CD4-positive, alpha-beta T cell (primary cell): ENCODE data around the gene PPM1A. TPM values are rescaled to one million over a fixed set of nuclear protein-coding genes. Genes with fewer than 3 reads are reported as not detected.

Experiments
- ATAC-seq: fragments of 200-7000 bp; cut with Tn5 transposase; one replicate; pipeline ENCODE4 v1.10.0; 2022; ENCODE audit warnings: mild to moderate bottlenecking; ENCODE audit not compliant: poor library complexity
- CTCF ChIA-PET: fragments of 350-600 bp; sonication (Branson Sonifier 250); formaldehyde crosslinking; loops from one replicate; lab custom pipeline; 2021; ENCODE audit warnings: antibody characterized with exemption, inconsistent platforms; lab: Charles Lee
- POLR2A ChIA-PET: fragments of 350-600 bp; sonication (Branson Sonifier 250); formaldehyde crosslinking; loops from one replicate; lab custom pipeline; 2021; ENCODE audit warnings: antibody characterized with exemption, inconsistent platforms; lab: Charles Lee
- DNase-seq, 14 experiments: peaks; one replicate each; pipeline ENCODE4 v3.0.0-alpha.2; 2013 to 2020; ENCODE audit warnings: mixed read lengths in 2 of 14
- H3K27ac ChIP-seq, 2 donors: one replicate each; pipeline versions ENCODE4 v1.5.1 to v1.7.0; 2013; ENCODE audit warnings: low read length in 2 of 2, low read depth in 1 of 2, mild to moderate bottlenecking in 1 of 2
- H3K27me3 ChIP-seq, 2 experiments: 1 replicate in 1 of 2; 2 replicates in 1 of 2; pipeline versions ENCODE4 v1.6.1 to v1.7.0; 2013; ENCODE audit warnings: low read length in 2 of 2, control low read depth in 1 of 2, mild to moderate bottlenecking in 1 of 2, moderate library complexity in 1 of 2; ENCODE audit not compliant: insufficient read depth in 2 of 2, control insufficient read depth in 1 of 2
- H3K36me3 ChIP-seq: one replicate; pipeline ENCODE4 v1.6.1; 2013; ENCODE audit warnings: low read length, control low read depth; ENCODE audit not compliant: insufficient read depth
- H3K4me1 ChIP-seq: one replicate; pipeline ENCODE4 v1.6.1; 2013; ENCODE audit warnings: low read length, control low read depth; ENCODE audit not compliant: insufficient read depth
- H3K4me3 ChIP-seq: one replicate; pipeline ENCODE4 v1.5.1; 2013; ENCODE audit warnings: mild to moderate bottlenecking, low read length, moderate library complexity
- H3K9me3 ChIP-seq, 2 experiments: 1 replicate in 1 of 2; 2 replicates in 1 of 2; pipeline versions ENCODE4 v1.6.1 to v1.7.0; 2013; ENCODE audit warnings: low read length in 2 of 2, mild to moderate bottlenecking in 2 of 2, control low read depth in 1 of 2, moderate library complexity in 1 of 2; ENCODE audit not compliant: control insufficient read depth in 1 of 2, insufficient read depth in 1 of 2
- H3K27ac Mint-ChIP-seq: one replicate; pipeline ENCODE4 v1.8.0; 2020; ENCODE audit warnings: mixed read lengths
- H3K27me3 Mint-ChIP-seq: one replicate; pipeline ENCODE4 v1.8.0; 2021; ENCODE audit warnings: mixed read lengths
- H3K36me3 Mint-ChIP-seq: one replicate; pipeline ENCODE4 v1.8.0; 2021; ENCODE audit warnings: low read depth, mixed read lengths
- H3K4me1 Mint-ChIP-seq: one replicate; pipeline ENCODE4 v1.8.0; 2021; ENCODE audit warnings: low read depth, mixed read lengths
- H3K4me3 Mint-ChIP-seq: one replicate; pipeline ENCODE4 v1.8.0; 2020; ENCODE audit warnings: mild to moderate bottlenecking, mixed read lengths
- H3K9me3 Mint-ChIP-seq: one replicate; pipeline ENCODE4 v1.8.0; 2020; ENCODE audit warnings: mixed read lengths
- intact Hi-C, 2 experiments: fragments of 100-400 bp; cut with DNase I in 1 of 2; cut with micrococcal nuclease in 1 of 2; formaldehyde crosslinking; loops; one replicate each; pipeline versions ENCODE4 v1.15.1 to v1.9.0; 2023 to 2025; cut with DNase I, micrococcal nuclease
- polyA plus RNA-seq, 2 donors: library from polyadenylated mRNA; unstranded; fragments of 120-200 nt; gene quantifications; one replicate each; pipeline ENCODE4 v1.2.1, GENCODE V29; 2013
- total RNA-seq, 174 experiments: library from RNA in 2 of 174; stranded (reverse) in 2 of 174; gene quantifications; one replicate each; pipeline ENCODE4 v1.2.3 and lab custom pipeline; 2021 to 2026
- TF ChIP-seq, protein P1 (sequence below): fragments of 200-600 bp; IDR thresholded peaks from one replicate; pipeline ENCODE4 v1.8.0; 2022; ENCODE audit warnings: antibody characterized with exemption, mild to moderate bottlenecking

PPM1A gene
- 10 to 100 TPM; 96.9 to 97.2 TPM for total RNA-seq
- 38.1 TPM for polyA plus RNA-seq (2013, experiment 1 of 2)
- 40.7 TPM for polyA plus RNA-seq (2013, experiment 2 of 2)
- 50.8 to 248 (median 125) reads per million in 172 experiments for total RNA-seq (lab: John Stamatoyannopoulos, UW)

GRCh38 chr14:60248697-60249318 is at the start of gene PPM1A:
TSS of gene PPM1A (plus strand) at chr14:60249221. CDS start at chr14:60282704, 33,483 bp downstream.
- ATAC-seq (peak; percentile 71), DNase-seq (peak; percentile 94 to 99 (median 96))
- ChIA-PET POLR2A (interaction anchor here (0.7 to 5.1 kb wide), 36 partner anchors 10 to 1951 kb away, joined by 3 to 93 read pairs (median 7); partner anchors contain the start of genes ARID4A, DAAM1, DHRS7 and GPR135), CTCF (interaction anchor here (0.8 to 2.2 kb wide), 7 partner anchors 17 to 1032 kb away, joined by 3 to 8 read pairs (median 3); no protein-coding TSS in a partner anchor)
- Mint-ChIP-seq H3K9me3 (no peaks in the 10 kb centered on the region), H3K36me3 (peaks cover 10% of the 10 kb centered on the region), H3K27me3 (no peaks in the 10 kb centered on the region), H3K4me1 (peaks cover 53% of the 10 kb centered on the region), H3K27ac (peak within 1 kb of the TSS; percentile 97), H3K4me3 (peak within 1 kb of the TSS; percentile 96)
- no peaks in the 10 kb centered on the region for H3K27me3 ChIP-seq
- intact Hi-C loops, result loop anchor here (1.0 to 10.0 kb wide), 11 partner anchors 18 to 1446 kb away; partner anchors contain the start of genes DAAM1 (in 1 of the 2), DHRS7 (in 1 of the 2), HIF1A (in 1 of the 2) and JKAMP (in 1 of the 2)
- H3K27ac ChIP-seq, result peak within 1 kb of the TSS; percentile 100
- peaks cover 23% of the 10 kb centered on the region for H3K4me1 ChIP-seq
- no peaks in the 10 kb centered on the region for H3K9me3 ChIP-seq
- TF ChIP-seq, protein P1, sequence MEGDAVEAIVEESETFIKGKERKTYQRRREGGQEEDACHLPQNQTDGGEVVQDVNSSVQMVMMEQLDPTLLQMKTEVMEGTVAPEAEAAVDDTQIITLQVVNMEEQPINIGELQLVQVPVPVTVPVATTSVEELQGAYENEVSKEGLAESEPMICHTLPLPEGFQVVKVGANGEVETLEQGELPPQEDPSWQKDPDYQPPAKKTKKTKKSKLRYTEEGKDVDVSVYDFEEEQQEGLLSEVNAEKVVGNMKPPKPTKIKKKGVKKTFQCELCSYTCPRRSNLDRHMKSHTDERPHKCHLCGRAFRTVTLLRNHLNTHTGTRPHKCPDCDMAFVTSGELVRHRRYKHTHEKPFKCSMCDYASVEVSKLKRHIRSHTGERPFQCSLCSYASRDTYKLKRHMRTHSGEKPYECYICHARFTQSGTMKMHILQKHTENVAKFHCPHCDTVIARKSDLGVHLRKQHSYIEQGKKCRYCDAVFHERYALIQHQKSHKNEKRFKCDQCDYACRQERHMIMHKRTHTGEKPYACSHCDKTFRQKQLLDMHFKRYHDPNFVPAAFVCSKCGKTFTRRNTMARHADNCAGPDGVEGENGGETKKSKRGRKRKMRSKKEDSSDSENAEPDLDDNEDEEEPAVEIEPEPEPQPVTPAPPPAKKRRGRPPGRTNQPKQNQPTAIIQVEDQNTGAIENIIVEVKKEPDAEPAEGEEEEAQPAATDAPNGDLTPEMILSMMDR, result no peak
- H3K36me3 ChIP-seq, result no peaks in the 10 kb centered on the region
- peak within 1 kb of the TSS; percentile 92 for H3K4me3 ChIP-seq

GRCh38 chr14:60199321-60199720 is 49.7 kb upstream of the PPM1A start:
- Mint-ChIP-seq H3K27me3 (peaks cover 16% of the 10 kb centered on the region), H3K9me3 (peaks cover 12% of the 10 kb centered on the region), H3K27ac (no peak overlapping the region), H3K36me3 (peaks cover 4% of the 10 kb centered on the region), H3K4me1 (no peaks in the 10 kb centered on the region), H3K4me3 (no peak overlapping the region)
- no peaks in the 10 kb centered on the region for H3K36me3 ChIP-seq
- H3K4me3 ChIP-seq, result no peak overlapping the region
- ATAC-seq (no peak), DNase-seq (no peak)
- no peaks in the 10 kb centered on the region for H3K4me1 ChIP-seq
- intact Hi-C loops, result loop anchor here in 1 of 2 experiments (5.0 to 10.0 kb wide), 3 partner anchors 135 to 1055 kb away; no protein-coding TSS in a partner anchor
- ChIA-PET POLR2A (no interaction called here), CTCF (no interaction called here)
- H3K9me3 ChIP-seq, result peaks cover 10 to 18% of the 10 kb centered on the region in 2 experiments
- TF ChIP-seq, protein P1, result no peak
- no peaks in the 10 kb centered on the region for H3K27me3 ChIP-seq
- no peak overlapping the region for H3K27ac ChIP-seq

GRCh38 chr14:60204104-60204842 is 44.7 kb upstream of the PPM1A start:
- peaks cover 4% of the 10 kb centered on the region for H3K36me3 Mint-ChIP-seq
- H3K4me1 Mint-ChIP-seq, result no peaks in the 10 kb centered on the region
- Histone ChIP-seq H3K27ac (no peak overlapping the region), H3K9me3 (peaks cover 3 to 11% of the 10 kb centered on the region in 2 experiments), H3K36me3 (no peaks in the 10 kb centered on the region), H3K4me1 (no peaks in the 10 kb centered on the region), H3K27me3 (peaks cover 0 to 6% of the 10 kb centered on the region in 2 experiments), H3K4me3 (no peak overlapping the region)
- POLR2A ChIA-PET, result interaction anchor here (1.2 kb wide), 1 partner anchor 44 kb away, joined by 3 read pairs; no protein-coding TSS in a partner anchor
- ATAC-seq, result no peak
- peaks cover 6% of the 10 kb centered on the region for H3K9me3 Mint-ChIP-seq
- intact Hi-C loops, result no loop called here
- peaks cover 37% of the 10 kb centered on the region for H3K27me3 Mint-ChIP-seq
- H3K27ac Mint-ChIP-seq, result no peak overlapping the region
- no peak overlapping the region for H3K4me3 Mint-ChIP-seq
- CTCF ChIA-PET, result no interaction called here
- TF ChIP-seq, protein P1, result no peak
- no peak for DNase-seq
